GM18526 (cell line): ENCODE data around the gene SPAG7.

Experiments used
- POLR2A ChIP-seq: IDR thresholded peaks from 3 replicates; pipeline ENCODE4 v1.6.1; 2011; ENCODE audit not compliant: insufficient read length; ENCODE audit errors: extremely low read depth

The SPAG7 gene

GRCh38 chr17:4948166-4948930, 19.3 kb downstream of the SPAG7 start, which contains the start of gene PFN1:
PFN1 (minus strand) TSS chr17:4948530; CDS start chr17:4948394, 136 bp downstream.
- peak; percentile 96 for TF ChIP-seq POLR2A

GRCh38 chr17:4947411-4948165, 20.0 kb downstream of the SPAG7 start:
- peak; percentile 40 for TF ChIP-seq POLR2A

GRCh38 chr17:4947010-4947410, 20.6 kb downstream of the SPAG7 start:
- TF ChIP-seq POLR2A: no peak

- TF ChIP-seq POLR2A: no peak
Measured at GRCh38 chr17:4946312-4946976, 21.2 kb downstream of the SPAG7 start.

- TF ChIP-seq POLR2A: no peak
Measured at GRCh38 chr17:4945944-4946280, 21.7 kb downstream of the SPAG7 start.

GRCh38 chr17:4945176-4945943, 22.3 kb downstream of the SPAG7 start:
- peak; percentile 50 for TF ChIP-seq POLR2A

GRCh38 chr17:4944554-4945175, 23.0 kb downstream of the SPAG7 start:
- TF ChIP-seq POLR2A: peak; percentile 27

GRCh38 chr17:4944163-4944553, 23.5 kb downstream of the SPAG7 start:
- no peak for TF ChIP-seq POLR2A

- TF ChIP-seq POLR2A: no peak
Measured at GRCh38 chr17:4942760-4943508, 24.7 kb downstream of the SPAG7 start.

- TF ChIP-seq POLR2A: no peak
Measured at GRCh38 chr17:4941319-4941610, 26.4 kb downstream of the SPAG7 start.

GRCh38 chr17:4940555-4941318, 26.9 kb downstream of the SPAG7 start:
- TF ChIP-seq POLR2A: no peak

GRCh38 chr17:4939796-4940554, 27.6 kb downstream of the SPAG7 start, which contains the start of the genes RNF167 and SLC25A11:
RNF167 (plus strand) TSS chr17:4940268; CDS start chr17:4940910, 642 bp downstream.
SLC25A11 (minus strand) TSS chr17:4940046; CDS start chr17:4939910, 136 bp downstream.
- peak; percentile 91 for TF ChIP-seq POLR2A

GRCh38 chr17:4939546-4939795, 28.1 kb downstream of the SPAG7 start:
- no peak for TF ChIP-seq POLR2A
